ENCODE data around the gene PDIA4.

PDIA4 gene

DNA sequence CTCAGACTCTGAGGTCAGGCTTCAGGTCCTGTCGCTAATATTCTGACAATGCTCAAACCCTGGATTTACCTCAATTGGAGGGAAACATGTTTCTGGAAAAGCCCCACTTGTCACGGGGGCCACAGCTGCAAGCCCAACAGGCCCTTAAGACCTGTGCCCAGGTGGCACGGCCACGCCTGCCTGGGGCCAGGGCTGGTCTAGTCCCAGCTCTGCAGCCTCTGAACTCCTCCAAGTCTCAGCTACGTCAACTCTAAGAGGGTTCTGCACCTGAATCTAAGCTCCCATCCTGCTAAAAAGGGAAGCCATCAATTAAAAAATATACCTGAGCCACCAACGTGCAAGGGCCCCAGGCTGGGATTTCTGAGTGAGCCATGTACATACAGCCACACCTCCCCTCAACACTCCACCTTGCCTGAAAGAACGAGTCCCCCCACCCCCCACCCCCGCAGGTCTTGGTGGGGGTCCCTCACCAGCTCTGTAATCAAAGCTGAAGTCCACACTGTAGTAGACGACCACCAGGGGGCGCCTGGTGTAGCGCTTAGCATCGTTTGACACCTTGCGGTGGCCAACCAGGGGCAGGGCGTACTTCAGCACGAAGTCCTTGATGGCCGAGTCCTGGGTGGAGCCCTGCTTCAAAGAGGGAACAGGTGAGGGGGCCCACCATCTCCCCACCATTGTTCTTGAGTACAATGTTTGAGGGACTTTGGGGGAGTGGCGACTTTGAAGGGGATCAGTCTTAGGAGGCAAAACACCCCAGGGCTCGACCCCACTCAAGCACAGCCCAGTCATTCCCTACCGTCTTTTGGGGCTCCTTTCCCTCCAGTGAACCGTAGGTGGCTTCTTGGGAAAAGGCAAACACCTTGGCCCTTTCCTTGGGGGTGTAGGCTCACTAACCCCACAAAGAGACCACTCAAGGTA is 22.6 kb downstream of the PDIA4 start:
- TF ChIP-seq TAF1 (IDR thresholded peaks at IDR 0.05; ENCODE audit: low read depth) = no peak
- TF ChIP-seq YY1 (IDR thresholded peaks at IDR 0.05; ENCODE audit: low read depth) = no peak
- TF ChIP-seq EGR1 (IDR thresholded peaks at IDR 0.05) = no peak
- TF ChIP-seq TEAD4 (IDR thresholded peaks at IDR 0.05) = no peak
- TF ChIP-seq, protein P1, sequence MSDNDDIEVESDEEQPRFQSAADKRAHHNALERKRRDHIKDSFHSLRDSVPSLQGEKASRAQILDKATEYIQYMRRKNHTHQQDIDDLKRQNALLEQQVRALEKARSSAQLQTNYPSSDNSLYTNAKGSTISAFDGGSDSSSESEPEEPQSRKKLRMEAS (IDR thresholded peaks at IDR 0.05) = no peak
- peak; percentile 39 for TF ChIP-seq RAD21 (IDR thresholded peaks at IDR 0.05; ENCODE audit: low read depth)
- peak; percentile 38; the same call in 1 of the 2 replicates for TF ChIP-seq ZBTB7A (IDR thresholded peaks at IDR 0.05; ENCODE audit: low read depth)
- TF ChIP-seq CREB1 (IDR thresholded peaks at IDR 0.05; ENCODE audit: low read depth) = no peak
- TF ChIP-seq FOXM1 (IDR thresholded peaks at IDR 0.05; ENCODE audit: borderline replicate concordance, low read depth) = no peak
- TF ChIP-seq NFIC (IDR thresholded peaks at IDR 0.05) = no peak

DNA sequence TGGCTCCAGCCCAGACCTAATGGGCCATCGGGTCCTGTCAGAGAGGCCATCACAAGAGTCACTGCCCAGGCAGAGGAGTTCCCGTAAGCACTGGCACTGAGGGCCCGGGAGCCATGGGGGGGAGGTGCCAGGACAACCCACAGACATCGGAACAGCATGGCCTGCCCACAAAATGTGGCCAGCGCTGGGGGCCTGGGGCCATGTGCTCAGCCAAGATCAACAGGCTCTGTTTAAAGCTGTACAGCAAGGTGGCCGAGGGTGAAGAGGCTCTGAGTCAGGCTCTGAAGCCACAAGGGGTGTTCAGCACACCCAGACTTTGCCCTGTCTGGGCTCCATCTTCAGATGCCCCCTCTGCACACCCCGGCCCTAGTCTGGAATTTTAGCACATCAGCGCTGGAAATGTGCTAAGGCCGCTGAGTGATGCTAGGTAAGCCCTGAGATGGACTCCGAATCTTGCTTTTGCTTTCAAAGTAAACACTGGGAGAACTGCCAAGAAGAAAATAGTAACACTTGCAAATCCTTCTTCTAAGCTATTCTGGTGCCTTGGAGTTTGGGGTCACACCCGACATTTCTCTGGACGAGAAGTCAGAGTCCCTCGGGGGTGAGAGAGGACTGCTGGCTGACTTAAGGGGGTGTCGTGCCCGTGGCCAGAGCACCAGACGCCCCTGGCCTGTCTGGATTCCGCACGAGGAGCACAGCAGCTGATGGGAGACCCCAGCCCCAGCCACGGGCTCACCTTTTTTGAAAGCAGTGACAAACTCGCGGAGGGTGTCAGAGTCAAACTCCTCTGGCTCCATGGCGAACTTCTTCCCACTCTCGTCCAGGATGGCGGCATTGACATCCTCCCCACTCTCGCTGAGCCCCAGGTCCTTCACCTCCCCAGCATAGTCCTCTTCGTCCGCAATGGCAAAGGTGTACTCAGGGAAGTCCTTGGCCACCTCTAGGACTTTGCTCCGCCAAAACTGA is 23.6 kb downstream of the PDIA4 start:
- TF ChIP-seq TEAD4 (IDR thresholded peaks at IDR 0.05) = no peak
- TF ChIP-seq YY1 (IDR thresholded peaks at IDR 0.05; ENCODE audit: low read depth) = no peak
- no peak for TF ChIP-seq CEBPB (IDR thresholded peaks at IDR 0.05)
- no peak for TF ChIP-seq FOXM1 (IDR thresholded peaks at IDR 0.05; ENCODE audit: borderline replicate concordance, low read depth)
- TF ChIP-seq, protein P2, sequence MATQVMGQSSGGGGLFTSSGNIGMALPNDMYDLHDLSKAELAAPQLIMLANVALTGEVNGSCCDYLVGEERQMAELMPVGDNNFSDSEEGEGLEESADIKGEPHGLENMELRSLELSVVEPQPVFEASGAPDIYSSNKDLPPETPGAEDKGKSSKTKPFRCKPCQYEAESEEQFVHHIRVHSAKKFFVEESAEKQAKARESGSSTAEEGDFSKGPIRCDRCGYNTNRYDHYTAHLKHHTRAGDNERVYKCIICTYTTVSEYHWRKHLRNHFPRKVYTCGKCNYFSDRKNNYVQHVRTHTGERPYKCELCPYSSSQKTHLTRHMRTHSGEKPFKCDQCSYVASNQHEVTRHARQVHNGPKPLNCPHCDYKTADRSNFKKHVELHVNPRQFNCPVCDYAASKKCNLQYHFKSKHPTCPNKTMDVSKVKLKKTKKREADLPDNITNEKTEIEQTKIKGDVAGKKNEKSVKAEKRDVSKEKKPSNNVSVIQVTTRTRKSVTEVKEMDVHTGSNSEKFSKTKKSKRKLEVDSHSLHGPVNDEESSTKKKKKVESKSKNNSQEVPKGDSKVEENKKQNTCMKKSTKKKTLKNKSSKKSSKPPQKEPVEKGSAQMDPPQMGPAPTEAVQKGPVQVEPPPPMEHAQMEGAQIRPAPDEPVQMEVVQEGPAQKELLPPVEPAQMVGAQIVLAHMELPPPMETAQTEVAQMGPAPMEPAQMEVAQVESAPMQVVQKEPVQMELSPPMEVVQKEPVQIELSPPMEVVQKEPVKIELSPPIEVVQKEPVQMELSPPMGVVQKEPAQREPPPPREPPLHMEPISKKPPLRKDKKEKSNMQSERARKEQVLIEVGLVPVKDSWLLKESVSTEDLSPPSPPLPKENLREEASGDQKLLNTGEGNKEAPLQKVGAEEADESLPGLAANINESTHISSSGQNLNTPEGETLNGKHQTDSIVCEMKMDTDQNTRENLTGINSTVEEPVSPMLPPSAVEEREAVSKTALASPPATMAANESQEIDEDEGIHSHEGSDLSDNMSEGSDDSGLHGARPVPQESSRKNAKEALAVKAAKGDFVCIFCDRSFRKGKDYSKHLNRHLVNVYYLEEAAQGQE (IDR thresholded peaks at IDR 0.05; ENCODE audit: low read depth) = no peak
- TF ChIP-seq ZBTB7A (IDR thresholded peaks at IDR 0.05; ENCODE audit: low read depth) = no peak

DNA sequence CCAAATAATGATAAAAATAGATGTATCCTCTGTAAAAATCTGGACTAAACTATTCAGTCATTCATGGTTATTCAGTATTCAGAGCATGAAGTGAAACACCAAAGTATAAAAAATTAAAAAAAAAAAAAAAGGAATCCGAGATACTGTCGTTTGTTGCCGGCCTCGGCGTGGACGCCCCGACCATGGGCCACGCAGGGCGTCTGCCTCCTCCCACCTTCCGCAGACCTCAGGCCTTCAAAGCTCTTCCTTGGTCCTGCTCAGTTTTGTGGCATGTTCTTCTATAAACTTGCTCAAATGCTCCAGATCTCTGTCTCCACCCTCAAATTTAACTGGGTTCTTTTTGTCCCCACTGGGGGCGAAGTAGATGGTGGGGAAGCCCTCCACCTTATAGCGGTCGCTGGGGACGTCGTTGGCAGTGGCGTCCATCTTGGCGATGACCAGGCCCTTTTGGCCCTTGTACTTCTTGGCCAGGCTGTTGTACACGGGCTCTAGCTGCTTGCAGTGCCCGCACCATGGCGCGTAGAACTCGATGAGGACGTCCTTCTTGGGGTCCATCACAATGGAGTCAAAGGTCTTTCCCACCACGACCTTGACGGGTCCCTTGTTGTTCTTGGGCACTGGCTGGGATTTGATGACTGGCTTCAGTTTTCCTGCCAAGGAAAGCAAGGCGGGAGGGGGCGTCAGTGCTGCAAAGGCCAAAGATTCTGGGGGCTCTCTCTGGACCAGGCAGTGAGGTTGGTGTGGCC is 24.6 kb downstream of the PDIA4 start:
- TF ChIP-seq NFIC (IDR thresholded peaks at IDR 0.05) (no peak), CREB1 (IDR thresholded peaks at IDR 0.05; ENCODE audit: low read depth) (no peak), CEBPB (IDR thresholded peaks at IDR 0.05) (no peak), RAD21 (IDR thresholded peaks at IDR 0.05; ENCODE audit: low read depth) (no peak), YY1 (IDR thresholded peaks at IDR 0.05; ENCODE audit: low read depth) (no peak), FOXM1 (IDR thresholded peaks at IDR 0.05; ENCODE audit: borderline replicate concordance, low read depth) (no peak), TAF1 (IDR thresholded peaks at IDR 0.05; ENCODE audit: low read depth) (no peak), TEAD4 (IDR thresholded peaks at IDR 0.05) (no peak), TCF12 (IDR thresholded peaks at IDR 0.05; ENCODE audit: low read depth) (no peak), EP300 (IDR thresholded peaks at IDR 0.05; ENCODE audit: borderline replicate concordance) (no peak), EGR1 (IDR thresholded peaks at IDR 0.05) (no peak)
- TF ChIP-seq, protein P2 (IDR thresholded peaks at IDR 0.05; ENCODE audit: low read depth) = no peak
- TF ChIP-seq, protein P3, sequence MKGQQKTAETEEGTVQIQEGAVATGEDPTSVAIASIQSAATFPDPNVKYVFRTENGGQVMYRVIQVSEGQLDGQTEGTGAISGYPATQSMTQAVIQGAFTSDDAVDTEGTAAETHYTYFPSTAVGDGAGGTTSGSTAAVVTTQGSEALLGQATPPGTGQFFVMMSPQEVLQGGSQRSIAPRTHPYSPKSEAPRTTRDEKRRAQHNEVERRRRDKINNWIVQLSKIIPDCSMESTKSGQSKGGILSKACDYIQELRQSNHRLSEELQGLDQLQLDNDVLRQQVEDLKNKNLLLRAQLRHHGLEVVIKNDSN (IDR thresholded peaks at IDR 0.05) = no peak

DNA sequence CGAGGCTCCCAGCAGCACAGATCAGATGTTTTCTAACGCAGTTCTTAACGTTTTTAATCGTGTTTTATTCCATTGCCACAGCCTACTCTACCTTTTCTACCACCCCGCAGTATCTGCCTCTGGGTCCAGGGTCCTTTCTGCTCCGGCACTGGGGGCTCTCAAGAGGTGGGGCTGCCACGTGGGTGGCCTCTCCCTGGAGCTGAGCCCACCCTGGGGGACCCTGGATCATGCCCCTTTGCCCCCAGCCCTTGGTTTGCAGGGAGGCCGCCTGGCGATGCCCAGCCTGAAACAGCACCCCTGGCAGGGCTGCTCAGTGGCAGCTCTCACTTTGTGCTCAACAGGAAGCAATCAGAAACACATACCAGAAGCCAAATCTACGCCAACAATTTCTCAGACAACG is 25.3 kb downstream of the PDIA4 start:
- TF ChIP-seq, protein P2 (IDR thresholded peaks at IDR 0.05; ENCODE audit: low read depth) = no peak
- no peak for TF ChIP-seq ZBTB7A (IDR thresholded peaks at IDR 0.05; ENCODE audit: low read depth)
- TF ChIP-seq RAD21 (IDR thresholded peaks at IDR 0.05; ENCODE audit: low read depth) = no peak
- TF ChIP-seq TAF1 (IDR thresholded peaks at IDR 0.05; ENCODE audit: low read depth) = no peak
- TF ChIP-seq EGR1 (IDR thresholded peaks at IDR 0.05) = no peak
- TF ChIP-seq YY1 (IDR thresholded peaks at IDR 0.05; ENCODE audit: low read depth) = no peak
- TF ChIP-seq NFIC (IDR thresholded peaks at IDR 0.05) = no peak
- no peak for TF ChIP-seq EP300 (IDR thresholded peaks at IDR 0.05; ENCODE audit: borderline replicate concordance)
- no peak for TF ChIP-seq TCF12 (IDR thresholded peaks at IDR 0.05; ENCODE audit: low read depth)

All from Ishikawa (cell line).